Measurements from ENCODE around the gene PLCZ1.

- no peak for TF ChIP-seq CTCF (conservative IDR thresholded peaks at IDR 0.05)
- no peak for TF ChIP-seq EZH2 (IDR thresholded peaks at IDR 0.05; ENCODE audit: low read depth)
These were observed 85.2 kb downstream of the PLCZ1 start for GRCh38 chr12:18652596-18652995.

Data from PC-9 (cell line).